CD4-positive, alpha-beta T cell treated with Interleukin-2 at 100 ng/mL for 4 hours (primary cell): ENCODE results near the gene FOLR3.
"Not testable (repeated sequence)": the region's sequence is repeated elsewhere in the genome, so short reads cannot be mapped to it uniquely, and the experiment has no call there.

Experiments used
- DNase-seq: peaks from one replicate; pipeline ENCODE4 v3.0.0-alpha.2; 2020; ENCODE audit warnings: low spot score

The FOLR3 gene

DNA sequence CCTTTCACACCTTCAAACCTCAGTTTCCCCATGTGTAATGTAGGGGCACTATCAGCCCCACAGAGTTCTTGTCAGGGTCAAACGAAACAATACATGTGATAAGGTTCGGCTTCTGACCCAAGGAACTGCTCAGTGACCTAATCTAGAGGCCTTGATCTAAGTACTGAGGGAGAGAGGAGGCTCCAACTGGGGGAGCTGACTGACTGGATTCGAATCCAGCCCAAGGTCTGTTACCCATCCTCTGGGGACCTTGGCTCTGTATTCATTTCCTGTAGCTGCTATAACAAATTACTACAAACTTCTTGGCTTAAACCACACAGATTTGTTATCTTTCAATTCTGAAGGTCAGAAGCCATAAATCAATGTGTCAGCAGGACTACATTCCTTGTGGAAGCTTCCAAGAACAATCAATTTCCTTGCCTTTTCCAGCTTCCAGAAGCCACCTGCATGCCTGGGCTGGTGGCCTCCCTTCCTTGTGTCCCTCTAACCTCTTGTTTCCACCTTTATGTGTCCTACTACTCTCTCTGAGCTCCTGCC is 12.3 kb upstream of the FOLR3 start:
- DNase-seq = no peak

DNA sequence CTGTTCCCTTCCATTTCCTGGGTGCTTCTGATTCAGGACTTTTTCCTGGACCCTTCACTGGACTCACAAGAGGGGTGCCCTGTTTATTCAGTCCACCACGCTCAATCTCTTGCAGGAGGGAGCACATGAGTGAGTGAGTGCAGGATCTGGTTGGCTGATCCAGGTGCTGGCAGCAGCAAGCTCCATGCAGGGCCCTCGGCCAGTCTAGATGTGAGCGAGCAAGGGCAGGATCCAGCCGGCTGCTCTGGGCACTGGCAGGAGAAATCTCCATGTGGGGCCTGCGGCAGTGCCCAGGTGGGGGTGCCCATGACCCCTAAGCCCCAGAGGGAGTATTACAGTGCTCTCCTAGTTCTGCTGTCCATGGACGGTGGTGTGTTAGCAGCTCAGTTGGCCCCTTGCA is 11.5 kb upstream of the FOLR3 start:
- DNase-seq = no peak

DNA sequence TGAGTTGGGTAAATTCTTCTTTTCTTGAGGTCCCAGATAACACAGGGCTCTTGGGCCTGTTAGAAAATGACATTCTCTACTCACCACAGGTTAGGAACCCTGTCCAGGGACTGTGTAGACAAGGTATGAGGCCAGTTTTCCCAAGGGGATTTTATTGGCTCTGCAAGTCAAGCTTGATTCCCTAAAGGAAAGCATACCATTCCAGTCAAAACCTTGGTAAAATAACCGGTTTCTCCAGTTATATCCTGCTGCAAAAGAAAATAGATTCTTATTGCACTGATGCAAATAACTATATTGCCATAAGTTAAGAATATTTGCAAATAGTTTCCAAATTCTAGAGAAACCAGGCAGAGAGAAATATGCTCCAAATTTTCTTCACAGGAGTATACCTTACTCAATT is 9.6 kb upstream of the FOLR3 start:
- no peak for DNase-seq

DNA sequence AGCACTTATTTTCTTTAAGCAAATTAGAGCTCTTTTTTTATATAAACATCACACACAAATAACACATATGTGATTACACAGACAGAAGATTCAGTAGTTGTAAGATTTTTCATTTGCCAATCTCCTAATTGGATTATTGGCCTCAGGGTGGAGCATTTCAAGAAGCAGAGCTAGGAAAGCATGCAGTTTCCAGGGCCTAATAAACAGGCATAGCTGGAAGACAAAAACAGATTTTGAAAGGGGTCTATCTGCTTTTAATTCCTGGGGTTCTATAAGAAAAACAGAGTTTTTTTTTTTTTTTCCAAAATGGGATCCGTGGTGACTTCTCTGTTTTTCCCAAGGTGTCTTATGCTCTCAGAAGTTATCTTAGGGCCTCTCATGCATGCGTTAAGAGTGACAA is 7.6 kb upstream of the FOLR3 start:
- DNase-seq = no peak

DNA sequence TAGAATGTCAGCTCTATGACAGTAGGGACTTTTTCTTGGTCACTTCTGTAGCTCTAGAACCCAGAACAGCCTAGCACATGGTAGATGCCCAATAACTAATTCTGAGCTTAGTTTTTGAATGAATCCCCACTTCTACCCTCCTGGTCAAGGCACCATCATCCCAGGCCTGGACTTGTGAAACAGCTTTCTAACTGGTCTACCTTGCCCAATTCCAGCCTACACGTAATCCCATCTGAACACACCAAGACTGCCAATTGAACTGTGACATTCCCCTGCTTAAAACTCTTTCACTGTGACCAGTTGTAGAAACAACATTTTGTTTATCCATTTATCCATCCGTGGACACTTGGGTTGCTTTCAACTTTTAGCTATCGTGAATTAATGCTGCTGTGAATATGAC is 6.1 kb upstream of the FOLR3 start:
- no peak for DNase-seq

DNA sequence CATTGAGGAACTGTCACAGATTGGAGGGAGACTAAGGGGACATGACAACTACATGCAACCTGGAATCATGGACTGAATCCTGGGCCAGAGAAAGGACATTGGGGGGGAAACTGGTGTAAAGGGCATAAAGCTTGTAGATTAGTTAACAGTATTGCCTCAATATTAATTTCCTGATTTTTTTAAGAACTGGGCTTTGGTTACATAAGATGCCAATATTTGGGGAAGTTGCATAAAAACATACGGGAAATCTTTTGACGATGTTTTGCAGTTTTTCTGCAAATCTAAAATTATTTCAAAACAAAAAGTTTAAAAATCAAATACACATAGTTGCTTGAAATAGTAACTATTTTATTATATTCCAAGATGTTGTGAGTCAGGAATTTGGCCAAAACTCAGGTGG is 2.9 kb upstream of the FOLR3 start:
- DNase-seq = no peak

DNA sequence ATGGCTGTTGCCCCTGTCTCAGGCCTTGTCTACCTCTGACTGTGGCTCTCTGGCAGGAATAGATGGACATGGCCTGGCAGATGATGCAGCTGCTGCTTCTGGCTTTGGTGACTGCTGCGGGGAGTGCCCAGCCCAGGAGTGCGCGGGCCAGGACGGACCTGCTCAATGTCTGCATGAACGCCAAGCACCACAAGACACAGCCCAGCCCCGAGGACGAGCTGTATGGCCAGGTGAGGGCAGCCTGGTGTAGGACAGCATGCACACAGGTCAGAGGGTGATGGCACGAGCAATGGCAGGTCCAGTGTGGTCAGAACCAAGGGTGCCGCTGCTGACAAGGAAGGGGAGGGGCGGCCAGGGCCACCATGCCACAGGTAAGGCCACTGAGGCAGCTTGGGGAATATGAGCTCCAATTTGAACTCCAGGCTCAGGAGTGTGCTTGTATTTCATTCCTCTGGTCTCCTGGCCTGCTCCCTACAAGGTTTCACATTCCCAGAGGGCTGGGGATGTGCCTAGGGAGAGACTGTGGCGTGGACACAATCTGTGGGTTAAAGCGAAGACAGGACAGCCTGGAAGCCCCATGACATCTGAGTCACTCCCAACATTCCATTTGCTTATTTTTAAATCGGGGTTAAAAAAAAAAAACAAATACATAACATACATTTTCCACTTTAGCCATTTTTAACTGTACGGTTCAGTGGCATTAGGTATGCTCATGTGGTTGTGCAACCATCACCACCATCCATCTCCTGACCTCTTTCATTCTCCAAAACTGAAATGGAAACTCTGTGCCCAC is 562 bp downstream of the FOLR3 start:
- DNase-seq = no peak

DNA sequence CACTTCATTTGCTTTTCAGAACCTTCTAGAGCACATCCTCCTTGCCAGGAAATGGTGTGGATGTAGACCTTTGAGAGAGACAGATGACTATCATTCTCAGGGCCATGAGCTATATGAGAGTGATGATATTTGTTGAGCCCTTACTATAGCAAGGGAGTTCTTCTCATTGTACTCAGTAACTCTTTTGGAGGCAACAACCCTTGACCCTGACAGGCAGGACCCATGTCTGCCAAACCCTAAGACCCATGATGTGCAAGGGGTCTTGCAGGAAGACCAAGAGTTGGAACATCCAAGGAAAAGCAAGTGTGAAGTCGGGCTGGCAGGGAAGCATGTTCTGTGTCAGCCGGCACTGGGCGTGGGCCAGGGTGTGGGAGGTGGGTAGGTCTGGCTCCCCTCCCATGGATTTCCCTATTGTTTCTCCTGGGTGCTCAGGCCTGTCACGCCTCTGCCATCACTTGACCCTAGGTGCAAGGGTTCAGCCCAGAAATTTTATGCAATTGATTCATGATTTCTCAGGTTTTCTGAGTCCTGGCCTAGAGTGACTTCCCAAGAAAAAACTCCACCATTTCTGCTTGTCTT is 1.2 kb downstream of the FOLR3 start:
- DNase-seq = no peak

DNA sequence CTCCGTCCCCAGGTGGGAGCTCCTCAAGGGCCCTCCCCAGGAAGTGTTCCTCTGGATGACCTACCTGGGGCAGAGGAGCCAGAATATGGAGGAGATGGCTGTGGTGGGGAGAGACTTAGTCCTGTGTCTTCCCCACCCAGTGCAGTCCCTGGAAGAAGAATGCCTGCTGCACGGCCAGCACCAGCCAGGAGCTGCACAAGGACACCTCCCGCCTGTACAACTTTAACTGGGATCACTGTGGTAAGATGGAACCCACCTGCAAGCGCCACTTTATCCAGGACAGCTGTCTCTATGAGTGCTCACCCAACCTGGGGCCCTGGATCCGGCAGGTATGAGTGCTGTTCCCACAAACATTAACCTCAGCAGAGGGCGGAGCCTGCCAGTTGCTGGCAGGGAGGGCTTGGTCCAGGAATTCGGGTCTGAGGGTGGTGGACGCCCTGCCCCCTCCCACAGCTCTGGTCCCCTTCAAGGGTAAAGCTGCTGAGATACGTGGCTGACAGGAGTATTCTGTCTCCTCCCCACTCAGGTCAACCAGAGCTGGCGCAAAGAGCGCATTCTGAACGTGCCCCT is 3.4 kb downstream of the FOLR3 start:
- no peak for DNase-seq

DNA sequence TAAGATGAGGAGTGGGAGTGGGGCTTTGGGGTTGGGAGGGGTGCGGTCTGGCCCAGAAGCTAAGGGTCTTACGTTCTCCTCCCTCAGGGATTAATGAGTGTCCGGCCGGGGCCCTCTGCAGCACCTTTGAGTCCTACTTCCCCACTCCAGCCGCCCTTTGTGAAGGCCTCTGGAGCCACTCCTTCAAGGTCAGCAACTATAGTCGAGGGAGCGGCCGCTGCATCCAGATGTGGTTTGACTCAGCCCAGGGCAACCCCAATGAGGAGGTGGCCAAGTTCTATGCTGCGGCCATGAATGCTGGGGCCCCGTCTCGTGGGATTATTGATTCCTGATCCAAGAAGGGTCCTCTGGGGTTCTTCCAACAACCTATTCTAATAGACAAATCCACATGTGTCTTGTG is 4.0 kb downstream of the FOLR3 start:
- DNase-seq = no peak

DNA sequence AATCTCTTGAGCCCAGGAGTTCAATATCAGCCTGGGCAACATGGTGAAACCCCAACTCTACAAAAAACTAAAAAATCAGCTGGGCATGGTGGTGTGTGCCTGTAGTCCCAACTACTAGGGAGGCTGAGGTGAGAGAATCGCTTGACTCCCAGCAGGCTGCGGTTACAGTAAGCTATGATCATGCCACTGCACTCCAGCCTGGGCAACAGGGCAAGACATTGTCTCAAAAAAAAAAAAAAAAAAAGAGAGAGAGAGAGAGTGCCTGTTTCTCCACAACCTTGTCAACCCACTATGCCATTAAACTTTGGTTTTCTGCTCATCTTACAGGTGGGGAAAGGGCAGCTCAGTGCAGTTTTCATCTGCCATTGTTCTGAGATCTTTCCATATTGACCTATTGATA is 5.1 kb downstream of the FOLR3 start:
- DNase-seq = no peak

DNA sequence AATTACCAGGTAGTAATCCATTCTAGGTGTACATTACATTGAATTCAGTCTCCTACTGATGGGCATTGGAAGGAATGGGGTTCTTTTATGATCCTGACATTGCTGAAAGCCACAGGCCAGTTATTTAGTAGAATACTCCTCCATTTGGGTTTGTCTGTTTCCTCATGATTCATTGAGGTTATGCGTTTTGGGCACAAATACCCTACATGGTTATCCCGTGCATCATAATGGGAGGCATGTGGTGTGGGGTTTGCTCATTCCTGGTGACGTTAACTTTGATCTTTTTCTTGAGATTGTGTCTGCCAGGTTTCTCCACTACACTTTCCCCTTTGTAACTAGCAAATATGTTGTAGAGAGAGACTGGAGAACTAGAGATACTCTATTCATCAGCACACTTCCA is 5.5 kb downstream of the FOLR3 start:
- peak; percentile 17 for DNase-seq

DNA sequence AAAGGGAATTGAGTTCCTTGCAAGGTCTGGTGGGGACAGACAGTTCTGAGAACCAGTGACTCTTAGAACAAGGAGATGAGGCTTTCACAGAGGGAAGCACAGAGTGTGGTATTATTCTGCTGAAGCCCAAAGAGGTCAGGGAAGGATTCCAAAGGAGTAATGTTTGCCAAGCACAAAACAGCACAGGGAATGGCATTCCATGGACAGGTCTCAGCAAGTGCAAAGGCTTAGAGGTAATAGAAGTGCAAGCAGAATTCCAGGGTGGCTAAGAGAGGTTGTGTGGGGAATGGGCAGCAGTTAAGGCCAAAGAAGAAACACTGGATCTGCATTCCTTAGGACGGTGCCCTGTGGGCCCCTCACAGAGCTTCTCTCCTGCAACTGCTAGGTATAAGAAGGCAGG is 6.6 kb downstream of the FOLR3 start:
- DNase-seq = not testable (repeated sequence)

DNA sequence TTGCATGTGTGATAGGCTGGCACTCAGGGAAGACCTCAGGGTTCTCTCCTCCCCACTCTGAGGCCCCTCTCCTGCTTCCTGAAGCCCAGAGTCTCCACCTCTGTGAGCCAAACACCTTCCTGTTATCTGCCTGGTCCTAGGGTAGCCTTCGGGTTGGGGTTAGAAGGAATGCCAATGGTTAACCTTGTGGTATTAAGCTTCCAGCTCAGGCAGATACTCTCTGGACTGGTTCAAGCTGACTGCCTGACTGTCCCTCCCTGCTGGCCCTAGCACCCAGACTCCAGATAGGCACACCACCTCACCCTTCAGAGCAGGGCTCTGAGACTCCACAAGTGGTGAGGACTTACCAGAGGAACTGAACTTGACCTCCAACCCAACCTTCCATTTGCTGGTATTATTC is 7.0 kb downstream of the FOLR3 start:
- not testable (repeated sequence) for DNase-seq

DNA sequence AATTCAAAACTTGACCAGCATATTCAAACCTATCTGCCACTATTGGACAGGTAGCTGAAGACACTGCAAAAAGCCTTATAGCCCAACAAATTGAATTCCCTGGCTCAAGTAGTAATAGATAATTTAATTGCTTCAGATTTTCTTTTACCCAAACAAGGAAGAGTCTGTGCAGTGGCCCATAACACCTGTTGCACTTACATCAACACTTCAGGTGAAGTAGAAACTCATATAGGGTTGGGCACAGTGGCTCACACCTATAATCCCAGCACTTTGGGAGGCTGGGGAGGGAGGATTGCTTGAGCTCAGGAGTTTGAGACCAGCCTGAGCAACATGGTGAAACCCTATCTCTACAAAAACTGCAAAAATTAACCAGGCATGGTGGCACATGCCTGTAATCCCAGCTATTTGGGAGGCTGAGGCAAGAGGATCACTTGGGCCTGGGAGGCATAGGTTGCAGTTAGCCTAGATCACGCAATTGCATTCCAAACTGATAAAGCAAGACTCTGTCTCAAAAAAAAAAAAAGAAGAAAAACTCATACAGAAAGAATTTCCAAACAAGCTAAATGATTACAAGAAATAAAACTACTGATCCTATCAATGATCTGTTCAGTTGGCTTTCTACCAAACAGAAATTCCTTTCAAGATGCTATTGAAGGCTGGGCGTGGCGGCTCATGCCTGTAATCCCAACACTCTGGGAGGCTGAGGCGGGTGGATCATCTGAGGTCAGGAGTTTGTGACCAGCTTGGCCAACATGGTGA is 9.5 kb downstream of the FOLR3 start:
- no peak for DNase-seq

DNA sequence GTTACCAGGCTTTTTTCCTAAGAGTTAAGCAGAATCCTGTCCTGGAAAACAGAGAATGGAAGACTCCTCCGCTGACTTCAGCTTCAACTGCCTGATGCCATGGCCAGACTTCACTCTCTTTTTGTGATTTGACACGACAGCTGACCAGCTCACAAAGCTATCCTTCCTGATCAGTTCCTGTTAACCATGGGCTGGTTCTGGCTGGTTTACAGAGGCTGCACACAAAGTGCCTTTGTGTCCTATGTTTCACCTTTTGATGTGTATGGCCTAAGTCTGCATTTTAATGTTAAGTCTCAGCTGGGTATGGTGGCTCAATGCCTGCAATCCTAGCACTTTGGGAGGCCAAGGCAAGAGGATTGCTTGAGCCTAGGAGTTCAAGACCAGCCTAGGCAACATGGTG is 11.1 kb downstream of the FOLR3 start:
- DNase-seq = no peak

DNA sequence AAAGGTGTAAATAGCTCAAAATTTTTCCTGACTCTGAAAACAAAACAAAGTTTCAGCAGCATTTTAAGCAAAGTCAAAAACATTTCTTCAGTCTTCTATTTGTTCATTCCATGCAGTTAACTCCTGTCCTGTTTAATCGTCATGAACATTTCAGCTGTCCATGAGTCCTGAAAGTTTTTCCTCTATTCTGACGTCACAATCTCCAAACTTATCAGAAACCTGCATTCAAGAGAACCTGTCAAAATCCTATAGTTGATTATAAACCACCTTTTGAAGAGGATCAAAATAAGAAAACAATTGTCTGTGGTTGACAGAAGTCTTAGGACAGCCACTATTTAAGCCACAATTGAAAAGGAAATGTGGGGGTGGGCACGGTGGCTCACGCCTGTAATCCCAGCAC is 15.4 kb downstream of the FOLR3 start:
- DNase-seq = no peak

DNA sequence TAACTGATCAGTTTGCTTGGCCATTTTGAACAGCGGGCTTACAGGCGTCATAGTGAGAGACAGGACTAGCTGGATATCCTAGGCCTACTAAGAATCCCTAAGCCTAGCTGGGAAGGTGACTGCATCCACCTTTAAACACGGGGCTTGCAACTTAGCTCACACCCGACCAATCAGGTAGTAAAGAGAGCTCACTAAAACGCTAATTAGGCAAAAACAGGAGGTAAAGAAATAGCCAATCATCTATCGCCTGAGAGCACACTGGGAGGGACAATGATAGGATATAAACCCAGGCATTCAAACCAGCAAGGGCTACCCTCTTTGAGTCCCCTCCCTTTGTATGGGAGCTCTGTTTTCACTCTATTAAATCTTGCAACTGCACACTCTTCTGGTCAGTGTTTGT is 18.3 kb downstream of the FOLR3 start:
- not testable (repeated sequence) for DNase-seq

DNA sequence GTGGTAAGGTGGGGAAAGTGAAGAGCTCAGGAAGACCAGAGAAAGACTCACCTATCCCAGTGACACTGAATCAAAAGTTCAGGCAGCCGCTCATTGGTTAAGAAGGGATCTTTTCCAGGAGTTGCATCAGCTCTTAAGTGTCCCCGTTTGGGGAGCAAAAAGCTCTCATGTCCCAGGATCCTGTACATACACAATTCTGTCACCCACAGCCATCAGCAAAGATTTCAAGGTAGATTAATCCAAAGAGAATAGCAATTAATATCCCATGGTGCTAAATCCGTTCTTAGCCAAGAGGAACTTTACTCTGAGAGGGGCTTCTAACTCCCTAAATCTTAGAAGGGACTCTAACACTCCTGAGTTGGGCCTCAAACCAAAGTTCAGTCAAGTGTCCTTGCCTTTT is 19.3 kb downstream of the FOLR3 start:
- DNase-seq = no peak

DNA sequence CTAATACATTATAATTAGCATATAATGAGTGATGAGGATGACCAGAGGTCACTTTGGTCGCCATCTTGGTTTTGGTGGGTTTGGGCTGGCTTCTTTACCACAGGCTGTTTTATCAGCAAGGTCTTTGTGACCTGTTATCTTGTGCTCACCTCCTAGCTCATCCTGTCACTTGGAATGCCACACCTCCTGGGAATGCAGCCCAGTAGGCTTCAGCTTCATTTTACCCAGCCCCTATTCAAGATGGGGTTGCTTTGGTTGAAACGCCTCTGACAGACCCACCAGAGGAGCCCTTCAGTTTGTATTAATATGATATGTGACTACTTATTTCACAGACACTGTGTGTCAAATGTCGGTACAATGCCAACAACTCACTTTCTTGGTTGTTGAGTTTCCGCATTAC is 20.2 kb downstream of the FOLR3 start:
- no peak for DNase-seq

DNA sequence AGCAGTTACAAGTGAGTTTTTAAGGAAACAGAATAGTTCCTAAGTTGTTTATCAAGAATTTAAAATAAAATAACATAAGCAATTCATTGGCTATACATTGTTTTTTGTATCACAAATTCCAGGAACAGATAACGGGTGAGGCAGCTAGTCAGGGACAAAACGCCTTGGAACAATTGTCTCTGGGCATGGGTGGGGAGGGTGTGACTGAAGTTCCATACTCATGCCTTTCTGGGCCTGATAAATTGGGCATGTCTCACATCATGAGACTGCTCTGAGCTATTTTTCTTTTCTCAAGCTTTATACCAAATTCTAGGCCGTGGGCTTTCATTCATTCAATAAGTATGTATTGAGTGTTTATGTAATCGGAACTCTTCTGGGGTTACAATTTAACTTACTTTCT is 21.6 kb downstream of the FOLR3 start:
- DNase-seq = no peak

DNA sequence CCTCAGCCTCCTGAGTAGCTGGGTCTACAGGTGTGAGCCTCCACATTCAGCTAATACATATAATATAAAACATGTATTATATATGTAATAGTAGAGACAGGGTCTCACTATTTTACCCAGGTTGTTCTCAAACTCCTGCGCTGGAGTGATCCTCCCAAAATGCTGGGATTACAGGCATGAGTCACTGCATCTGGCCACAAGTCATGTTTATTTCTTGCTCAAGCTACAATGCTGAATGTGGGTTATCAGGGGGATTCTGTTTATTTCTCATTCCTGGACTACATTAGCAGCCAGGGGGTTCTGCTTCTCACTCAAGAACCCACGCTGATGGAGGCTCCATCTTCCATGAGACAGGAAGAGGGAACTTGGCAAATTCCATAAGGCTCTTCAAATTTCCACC is 24.8 kb downstream of the FOLR3 start:
- no peak for DNase-seq
